HepG2 (cell line): ENCODE data around the gene PMFBP1. TPM values are rescaled to one million over a fixed set of nuclear protein-coding genes. Genes with fewer than 3 reads are reported as not detected.

ENCODE experiments used
- ATM ChIP-seq: fragments of 450-650 bp; IDR thresholded peaks from 2 replicates; pipeline ENCODE4 v1.7.1; 2017; ENCODE audit warnings: mild to moderate bottlenecking, borderline replicate concordance
- FLYWCH1 ChIP-seq: sonication (generic); formaldehyde crosslinking; IDR thresholded peaks from 2 replicates; pipeline ENCODE4 v1.8.1; 2023; ENCODE audit warnings: mild to moderate bottlenecking, missing genetic modification reagents
- FOXO1 ChIP-seq: sonication (generic); formaldehyde crosslinking; IDR thresholded peaks from 2 replicates; pipeline ENCODE4 v1.4.0; 2020; ENCODE audit warnings: missing genetic modification reagents
- RELA ChIP-seq: sonication (generic); formaldehyde crosslinking; IDR thresholded peaks from 2 replicates; pipeline ENCODE4 v1.4.0; 2020; ENCODE audit warnings: missing genetic modification reagents
- THYN1 ChIP-seq: sonication (generic); formaldehyde crosslinking; IDR thresholded peaks from 2 replicates; pipeline ENCODE4 v1.8.1; 2023; ENCODE audit warnings: low read depth, mild to moderate bottlenecking, moderate library complexity, missing genetic modification reagents, borderline replicate concordance
- ZBTB40 ChIP-seq, 2 experiments: fragments of 450-650 bp in 1 of 2; sonication (generic) in 1 of 2; formaldehyde crosslinking in 1 of 2; IDR thresholded peaks; 2 replicates each; pipeline versions ENCODE4 v1.6.1 to v1.8.0; 2016 to 2022; ENCODE audit warnings: antibody characterized with exemption in 1 of 2, mild to moderate bottlenecking in 1 of 2, missing genetic modification reagents in 1 of 2
- ZNF10 ChIP-seq: sonication (generic); formaldehyde crosslinking; IDR thresholded peaks from 2 replicates; pipeline ENCODE4 v1.4.0; 2020; ENCODE audit warnings: mild to moderate bottlenecking, low read depth, missing genetic modification reagents, borderline replicate concordance
- ZNF574 ChIP-seq: sonication (generic); formaldehyde crosslinking; IDR thresholded peaks from 2 replicates; pipeline ENCODE4 v1.4.0; 2020; ENCODE audit warnings: missing genetic modification reagents
- ZNF737 ChIP-seq: sonication (generic); formaldehyde crosslinking; IDR thresholded peaks from 2 replicates; pipeline ENCODE4 v1.5.0; 2020; ENCODE audit warnings: missing genetic modification reagents, mild to moderate bottlenecking, borderline replicate concordance
- ZZZ3 ChIP-seq: sonication (generic); formaldehyde crosslinking; IDR thresholded peaks from 2 replicates; pipeline ENCODE4 v1.4.0; 2020; ENCODE audit warnings: missing genetic modification reagents, mild to moderate bottlenecking, borderline replicate concordance
- polyA plus RNA-seq, 8 experiments: library from polyadenylated mRNA; depleted of rRNA in 3 of 8; stranded (reverse) in 7 of 8; unstranded in 1 of 8; fragments of >200 nt; fragmentation: Illumina TruSeq in 4 of 8; extraction: Trizol in 4 of 8; gene quantifications; 2 replicates each; pipeline versions ENCODE4 v1.2.1 to v1.2.3, GENCODE V29; 2011 to 2016; ENCODE audit warnings: low read depth in 4 of 8, missing spikeins in 1 of 8, mixed read lengths in 1 of 8; ENCODE audit not compliant: insufficient read depth in 1 of 8
- total RNA-seq, 5 experiments: library from RNA; depleted of rRNA; stranded (reverse); fragments of >200 nt; fragmentation: Illumina TruSeq; extraction: Trizol; gene quantifications; 2 replicates each; pipeline ENCODE4 v1.2.3, GENCODE V29; 2016; ENCODE audit warnings: low read depth in 1 of 5
- TF ChIP-seq, protein P1 (sequence below): sonication (generic); formaldehyde crosslinking; IDR thresholded peaks from 2 replicates; pipeline ENCODE4 v1.4.0; 2020; ENCODE audit warnings: mild to moderate bottlenecking, missing genetic modification reagents

PMFBP1 gene
- total and polyA plus RNA-seq, 2 of the 13 experiments (the other 11 are each of a cell fraction or from before 2014, with no cell fraction given), result 1.9 to 3.8 TPM

- TF ChIP-seq ZBTB40 (IDR thresholded peaks at IDR 0.05) (no peak), ZBTB40 (CRISPR knock-in tag; IDR thresholded peaks at IDR 0.05) (no peak), ZNF10 (CRISPR knock-in tag) (no peak), ATM (no peak), ZNF737 (no peak), RELA (no peak), THYN1 (no peak), FLYWCH1 (no peak), ZZZ3 (no peak), ZNF574 (no peak), FOXO1 (CRISPR knock-in tag) (no peak)
- TF ChIP-seq, protein P1, sequence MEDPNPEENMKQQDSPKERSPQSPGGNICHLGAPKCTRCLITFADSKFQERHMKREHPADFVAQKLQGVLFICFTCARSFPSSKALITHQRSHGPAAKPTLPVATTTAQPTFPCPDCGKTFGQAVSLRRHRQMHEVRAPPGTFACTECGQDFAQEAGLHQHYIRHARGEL, result no peak
- TF ChIP-seq, all 625 proteins: peak for 0
Measured at GRCh38 chr16:72173997-72174396, 2.0 kb upstream of the PMFBP1 start (continued).
